RPMI8226 (cell line): Measurements from ENCODE around the gene MEF2B.
A peak's percentile ranks its signal among the peaks of the same experiment; 100 is the strongest.
"Not testable (repeated sequence)": the region's sequence is repeated elsewhere in the genome, so short reads cannot be mapped to it uniquely, and the experiment has no call there.

Experiments
- DNase-seq: peaks from one replicate; pipeline ENCODE4 v3.0.0-alpha.2; 2015

The MEF2B gene

DNA sequence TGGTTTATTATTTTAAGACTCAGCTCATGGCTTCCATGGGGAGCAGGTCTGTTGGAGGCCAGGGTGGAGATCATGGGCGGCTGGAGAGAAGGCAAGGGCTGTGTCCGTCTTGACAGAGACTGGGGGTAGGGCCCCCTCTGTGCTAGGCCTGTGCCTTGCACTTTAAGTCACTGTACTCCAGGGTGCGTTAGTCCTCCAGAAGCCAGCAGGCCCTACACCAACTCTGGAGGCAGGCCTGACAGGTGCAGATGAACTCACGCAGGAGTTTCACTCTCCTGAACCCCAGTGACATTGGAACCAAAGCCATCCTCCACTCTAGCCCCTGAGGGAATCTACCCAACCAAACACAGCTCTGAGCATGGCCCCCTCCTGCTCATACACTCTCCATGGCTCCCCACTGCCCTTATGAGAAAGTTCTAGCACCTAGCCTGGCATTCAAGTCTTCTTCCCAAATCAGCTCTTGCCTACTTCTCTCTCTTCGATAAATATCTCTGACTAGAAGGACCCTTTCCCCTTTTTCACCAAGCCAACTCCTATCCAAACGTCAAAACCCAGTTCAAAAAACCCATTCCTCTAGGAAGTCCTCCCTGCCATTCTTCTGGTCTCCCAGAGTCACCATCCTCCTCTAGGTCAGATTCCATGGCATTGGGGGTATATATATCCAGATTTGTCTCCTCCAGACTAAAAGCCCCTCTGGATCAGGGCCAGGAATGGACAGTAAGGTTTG is 15.1 kb downstream of the MEF2B start:
- DNase-seq = no peak

DNA sequence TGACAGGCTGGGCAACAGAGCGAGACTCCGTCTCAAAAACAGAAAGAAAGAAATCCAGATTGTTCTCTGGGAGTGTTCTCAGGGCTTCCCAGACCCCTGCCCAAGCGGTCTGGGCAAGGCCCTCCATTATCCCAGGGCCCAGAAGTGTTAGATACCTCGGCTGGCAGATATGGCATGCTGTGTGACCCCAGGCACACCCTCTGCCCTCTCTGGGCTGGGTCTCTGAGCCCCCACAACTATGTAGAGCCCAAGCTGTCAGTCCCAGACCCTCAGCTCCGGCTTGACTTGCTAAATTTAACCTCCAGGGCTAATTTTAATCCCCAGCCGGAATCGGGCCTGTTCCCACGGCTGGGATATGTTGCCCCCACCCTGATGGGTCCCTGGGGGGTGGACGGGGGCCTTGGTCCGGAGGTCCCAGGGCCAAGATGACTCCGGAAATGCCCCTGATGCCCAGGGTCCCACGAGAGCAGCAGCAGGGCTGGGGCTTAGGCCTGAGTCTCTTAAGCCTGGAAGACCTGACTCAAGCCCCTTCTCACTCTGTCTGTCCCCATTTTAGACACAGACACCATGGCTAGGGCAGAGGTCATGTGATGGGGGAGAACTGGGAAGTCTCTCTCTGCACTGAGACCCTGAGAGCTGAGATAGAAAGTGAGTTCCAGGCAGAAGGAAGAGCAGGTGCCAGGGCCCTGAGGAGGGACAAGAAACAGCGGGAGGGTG is 17.2 kb downstream of the MEF2B start:
- no peak for DNase-seq

DNA sequence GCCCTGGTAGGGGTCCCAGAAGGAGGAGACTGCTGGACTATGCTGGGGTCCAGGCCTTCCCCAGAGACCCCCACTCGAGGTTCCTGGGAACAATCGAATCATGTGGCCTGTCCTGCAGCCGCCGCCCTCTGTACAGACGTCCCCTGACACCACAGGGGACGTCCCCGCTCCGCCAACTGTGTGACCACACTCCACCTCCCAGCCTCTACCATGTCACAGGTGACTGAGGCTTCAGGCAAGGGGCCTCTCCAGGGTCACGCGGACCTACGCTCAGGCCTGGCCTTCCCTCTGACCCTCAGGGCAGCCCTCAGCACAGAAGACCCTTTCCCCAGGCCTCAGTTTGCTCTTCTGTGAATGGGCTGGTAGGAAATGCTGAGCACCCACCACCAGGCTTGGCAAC is 18.6 kb downstream of the MEF2B start:
- DNase-seq = no peak

DNA sequence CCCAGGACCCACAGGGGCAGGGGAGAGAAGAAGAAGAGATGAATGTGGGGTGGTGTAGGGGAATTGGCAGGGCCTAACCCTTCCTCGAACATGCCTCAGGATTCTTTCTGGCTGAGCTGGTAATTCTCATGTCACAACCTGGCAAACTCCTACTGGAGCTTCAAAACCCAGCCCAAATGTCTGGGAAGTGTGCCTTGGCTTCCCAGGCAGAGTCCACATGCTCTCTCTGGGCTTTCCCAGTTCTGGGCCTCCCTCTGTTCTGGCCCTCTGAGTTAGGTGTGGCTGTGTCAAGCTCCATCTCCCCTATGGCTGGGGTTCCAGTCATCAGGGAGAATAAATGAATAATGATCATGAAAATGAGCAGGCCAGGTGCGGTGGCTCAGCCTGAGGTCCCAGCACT is 20.6 kb downstream of the MEF2B start:
- DNase-seq = no peak

DNA sequence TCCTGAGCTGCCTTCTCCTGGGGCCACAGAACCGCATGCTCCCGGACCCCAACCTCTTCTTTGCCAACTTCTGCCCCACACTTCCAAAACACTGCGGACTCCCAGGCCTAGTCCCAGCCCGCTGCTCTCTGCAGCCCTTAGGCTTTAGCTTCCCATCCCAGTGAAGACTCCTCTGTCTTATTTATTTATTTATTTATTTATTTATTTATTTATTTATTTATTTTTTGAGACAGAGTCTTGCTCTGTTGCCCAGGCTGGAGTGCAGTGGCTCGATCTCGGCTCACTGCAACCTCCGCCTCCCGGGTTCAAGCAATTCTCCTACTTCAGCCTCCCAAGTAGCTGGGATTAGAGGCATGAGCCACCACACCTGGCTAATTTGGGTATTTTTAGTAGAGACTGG is 21.6 kb downstream of the MEF2B start:
- DNase-seq = not testable (repeated sequence)

DNA sequence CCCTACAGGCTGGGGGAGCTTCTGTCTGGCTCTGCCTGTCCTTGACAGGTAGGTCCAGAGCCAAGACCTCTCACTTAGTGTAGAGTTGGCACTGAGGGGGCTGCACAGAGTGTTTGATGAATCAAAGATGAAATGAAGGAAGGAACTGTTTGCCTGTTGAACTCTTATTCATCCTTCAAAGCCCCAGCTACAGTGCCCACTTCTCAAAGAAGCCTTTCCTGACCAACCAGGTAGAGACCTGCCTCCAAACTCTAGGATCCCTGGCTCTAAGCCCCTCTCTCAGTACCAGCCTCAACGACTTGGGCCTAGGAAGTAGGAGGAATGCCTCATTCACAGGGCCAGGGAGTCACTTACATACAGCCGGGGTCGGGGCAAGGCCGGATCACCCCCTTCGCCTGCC is 22.7 kb downstream of the MEF2B start:
- no peak for DNase-seq

DNA sequence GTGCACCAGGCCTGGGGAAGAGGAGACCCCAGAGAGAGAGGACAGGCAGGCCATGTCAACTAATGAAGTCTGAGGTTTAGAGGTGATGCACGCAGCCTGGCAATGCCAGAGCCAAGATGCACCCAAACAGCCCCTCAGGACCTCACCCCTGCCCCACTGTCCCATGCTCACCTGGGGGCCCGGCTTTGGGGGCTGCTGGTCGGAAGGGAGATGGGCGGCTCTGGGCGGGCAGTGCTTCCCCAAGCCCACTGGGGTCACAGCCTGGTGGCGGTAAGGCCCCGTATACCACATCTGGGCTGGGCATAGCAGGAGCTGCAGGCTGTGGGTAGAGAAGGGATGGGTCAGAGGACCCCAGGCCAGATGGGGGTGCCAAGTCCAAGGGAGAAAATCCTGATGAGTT is 23.2 kb downstream of the MEF2B start:
- no peak for DNase-seq

DNA sequence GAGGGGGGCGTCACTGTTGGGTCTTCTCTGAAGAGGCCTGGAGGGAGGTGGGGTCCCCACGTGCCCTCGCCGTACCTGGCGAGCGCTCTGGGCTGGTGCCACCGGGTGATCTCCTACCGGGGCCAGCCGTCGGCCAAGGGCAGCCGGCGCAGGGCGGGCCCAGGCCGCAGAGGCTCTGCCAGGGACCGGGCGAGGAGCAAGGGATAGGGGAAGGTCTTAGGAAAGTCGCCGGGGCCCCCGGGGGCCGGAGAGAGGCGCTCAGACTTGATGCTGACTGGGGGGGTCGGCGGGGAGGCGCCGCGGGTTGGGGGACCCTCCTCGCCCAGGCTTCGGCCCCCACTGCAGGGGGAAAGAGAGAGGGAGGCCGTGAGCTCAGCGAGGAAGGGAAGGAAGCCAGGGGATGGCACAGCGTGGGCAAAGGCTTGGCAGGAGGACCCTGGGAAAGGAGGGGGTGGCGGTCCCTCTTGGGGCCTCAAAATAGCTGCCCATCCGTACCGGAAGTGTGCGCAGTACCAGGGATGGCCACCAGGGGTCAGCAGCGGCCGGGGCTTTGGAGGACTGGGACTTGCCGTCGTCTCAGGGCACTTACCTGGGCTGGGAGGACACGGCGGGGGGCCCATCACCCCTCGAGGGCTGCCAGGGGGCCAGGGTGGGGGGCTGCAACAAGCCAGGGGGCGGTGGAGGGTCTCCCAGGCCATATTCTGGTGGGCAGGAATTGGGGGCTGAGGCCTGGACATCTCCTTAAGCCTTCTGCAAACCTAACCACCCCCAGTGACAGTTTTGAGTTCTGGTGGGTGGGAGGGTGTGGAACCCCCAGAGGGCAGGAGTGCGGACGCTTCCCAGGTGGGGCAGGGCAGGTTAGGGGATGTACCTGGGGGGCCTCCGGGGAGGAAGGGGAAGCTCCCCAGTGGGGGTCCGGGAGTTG is 24.1 kb downstream of the MEF2B start:
- DNase-seq = peak; percentile 77

DNA sequence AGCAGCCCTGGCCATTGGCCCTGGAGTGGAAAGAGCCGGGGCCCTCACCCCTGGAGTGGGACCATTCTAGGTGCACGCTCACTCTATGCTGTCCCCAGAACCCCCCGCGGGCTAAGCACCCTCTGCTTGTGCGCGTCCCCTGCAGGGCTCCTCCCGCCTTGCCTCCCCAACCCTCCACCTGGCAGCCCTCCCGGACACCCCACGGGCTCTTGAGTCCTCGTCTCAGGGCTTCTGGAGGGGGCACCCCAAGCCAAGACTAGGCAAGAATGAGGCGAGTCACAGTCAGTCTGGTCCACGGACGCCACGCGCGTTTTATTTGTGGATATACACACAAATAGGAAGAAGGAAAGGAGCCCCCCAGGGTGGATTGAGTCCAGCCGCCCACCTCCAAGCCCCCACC is 24.8 kb downstream of the MEF2B start:
- no peak for DNase-seq

DNA sequence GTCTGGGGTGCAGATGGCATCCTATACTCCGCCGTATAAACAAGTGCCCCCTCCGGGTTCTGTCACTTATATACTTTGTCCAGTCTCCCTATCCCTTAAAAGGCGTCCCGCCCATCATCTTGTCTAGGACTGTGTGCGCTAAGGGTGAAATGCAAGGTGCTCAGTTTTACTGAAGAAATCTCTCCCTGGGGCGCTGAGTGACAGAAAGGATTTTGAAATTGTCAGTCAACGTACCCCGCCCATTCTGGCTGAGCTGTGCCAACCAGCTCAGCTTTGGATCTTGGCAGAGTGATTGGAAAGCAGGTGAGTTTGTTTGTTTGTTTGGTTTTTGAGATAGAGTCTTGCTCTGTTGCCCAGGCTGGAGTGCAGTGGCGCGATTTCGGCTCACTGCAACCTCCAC is 27.7 kb downstream of the MEF2B start:
- DNase-seq = no peak

DNA sequence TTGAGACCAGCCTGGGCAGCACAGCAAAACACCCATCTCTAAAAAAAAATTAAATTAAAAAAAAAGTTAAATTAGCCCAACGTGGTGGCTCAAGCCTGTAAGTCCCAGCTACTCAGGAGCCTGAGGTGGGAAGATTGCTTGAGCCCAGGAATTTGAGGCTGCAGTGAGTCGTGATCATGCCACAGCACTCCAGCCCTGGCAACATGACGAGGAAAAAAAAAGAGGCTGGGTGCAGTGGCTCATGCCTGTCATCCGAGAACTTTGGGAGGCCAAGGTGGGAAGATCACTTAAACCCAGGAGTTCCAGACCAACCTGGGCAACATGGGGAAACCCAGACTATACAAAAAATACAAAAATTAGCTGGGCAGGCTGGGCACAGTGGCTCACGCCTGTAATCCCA is 29.6 kb downstream of the MEF2B start:
- DNase-seq = no peak

DNA sequence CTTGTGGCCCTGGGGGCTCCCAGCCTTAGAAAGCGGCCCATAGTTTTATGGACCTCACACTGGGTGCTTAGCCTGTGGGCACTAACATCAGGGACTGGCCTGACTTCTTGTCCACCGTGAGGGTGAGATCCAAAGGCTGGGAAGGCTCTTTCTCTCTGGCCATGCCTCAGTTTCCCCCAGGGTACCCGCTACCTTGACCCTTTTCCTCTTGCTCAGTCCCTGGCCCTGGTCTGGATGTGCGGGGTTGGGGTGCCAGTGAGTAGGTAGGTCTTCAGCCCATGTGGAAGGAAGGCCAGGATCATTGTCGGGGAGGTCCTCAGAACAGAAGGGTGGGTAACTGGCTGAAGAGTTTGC is 30.2 kb downstream of the MEF2B start:
- DNase-seq = no peak

DNA sequence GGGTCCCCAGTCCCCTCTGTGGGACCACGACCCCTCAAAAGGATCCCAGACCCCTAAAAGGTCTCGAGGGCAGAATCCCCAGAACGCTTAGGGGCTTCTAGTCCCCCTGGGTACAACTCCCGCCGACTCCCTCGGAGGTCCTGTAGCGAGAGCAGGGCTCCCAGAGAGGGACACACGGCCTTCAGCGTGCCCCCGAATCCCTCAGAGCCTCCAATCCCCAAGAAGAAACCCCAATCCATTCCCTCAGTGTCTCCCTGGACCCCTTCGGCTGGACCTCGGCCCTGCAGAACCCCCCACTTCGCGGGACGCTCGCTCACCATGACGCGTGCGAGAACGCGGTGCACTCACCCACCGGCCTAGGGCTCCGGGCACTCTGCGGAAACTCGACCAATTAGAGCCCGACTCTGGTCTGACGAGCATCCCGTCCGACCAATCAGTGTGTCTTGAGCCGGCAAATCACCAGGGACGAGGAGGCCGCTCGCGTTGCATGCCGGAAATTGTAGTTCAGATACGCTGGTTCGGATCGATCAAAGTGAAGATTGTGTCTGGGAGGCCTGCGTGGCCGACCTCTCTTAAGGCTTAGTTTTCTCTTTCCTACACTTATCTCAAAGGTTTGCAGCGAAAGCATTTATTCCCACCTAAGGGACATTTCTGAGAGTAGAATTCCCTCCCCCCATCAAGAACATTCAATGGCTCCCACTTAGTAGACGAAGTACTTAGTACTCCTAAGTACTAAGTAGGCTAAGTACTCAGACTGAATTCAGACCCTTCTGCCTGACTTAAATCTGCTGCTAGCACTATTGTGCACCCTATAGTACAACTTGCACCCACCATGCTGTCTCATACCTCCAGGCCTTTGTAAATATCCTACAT is 31.7 kb downstream of the MEF2B start, which contains the start of gene TMEM161A:
TSS of gene TMEM161A (minus strand) at position 370 of the 873 bp plus-strand sequence. CDS start at position 320, 50 bp downstream.
- peak; percentile 98 for DNase-seq

DNA sequence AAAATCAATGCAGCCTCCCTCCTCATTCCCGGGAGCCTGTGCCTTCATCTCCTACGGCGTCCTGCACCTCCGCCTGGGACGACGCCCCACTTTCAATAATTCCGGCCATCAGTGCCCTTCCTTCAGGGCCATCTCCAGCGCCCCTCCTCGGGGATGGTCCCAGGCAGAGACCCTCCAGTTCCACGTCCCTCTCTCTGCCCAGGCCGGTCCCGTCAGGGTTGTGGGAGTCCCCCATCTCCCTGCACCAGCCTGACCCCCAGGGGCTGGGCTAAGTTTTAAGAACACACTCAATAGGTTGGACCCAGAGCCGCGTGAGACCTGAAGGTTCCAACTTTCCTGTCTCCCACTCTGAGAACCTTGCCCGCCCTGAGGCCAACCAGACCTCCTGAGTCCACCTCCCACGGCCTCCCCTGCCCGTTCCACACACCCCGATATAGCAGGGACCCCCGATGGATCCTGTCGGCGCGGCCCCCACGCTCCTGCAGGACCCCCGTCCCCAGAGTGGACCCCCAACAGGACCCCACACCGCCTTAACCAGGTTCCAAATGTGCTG is 32.4 kb downstream of the MEF2B start:
- DNase-seq = peak; percentile 22

DNA sequence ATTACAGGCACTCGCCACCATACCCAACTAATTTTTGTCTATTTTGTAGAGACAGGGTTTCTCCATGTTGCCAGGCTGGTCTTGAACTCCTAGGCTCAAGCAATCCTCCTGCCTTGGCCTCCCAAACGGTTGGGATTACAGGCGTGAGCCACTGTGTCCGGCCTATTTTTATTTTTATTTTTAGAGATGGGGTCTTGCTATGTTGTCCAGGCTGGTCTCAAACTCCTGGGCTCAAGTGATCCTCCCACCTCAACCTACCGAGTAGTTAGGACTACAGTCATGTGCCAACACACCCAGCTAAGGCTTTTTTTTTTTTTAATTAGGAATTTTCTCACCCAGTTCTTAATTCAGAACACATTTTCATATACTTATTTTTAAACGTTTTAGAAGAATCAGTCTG is 34.4 kb downstream of the MEF2B start:
- DNase-seq = not testable (repeated sequence)

DNA sequence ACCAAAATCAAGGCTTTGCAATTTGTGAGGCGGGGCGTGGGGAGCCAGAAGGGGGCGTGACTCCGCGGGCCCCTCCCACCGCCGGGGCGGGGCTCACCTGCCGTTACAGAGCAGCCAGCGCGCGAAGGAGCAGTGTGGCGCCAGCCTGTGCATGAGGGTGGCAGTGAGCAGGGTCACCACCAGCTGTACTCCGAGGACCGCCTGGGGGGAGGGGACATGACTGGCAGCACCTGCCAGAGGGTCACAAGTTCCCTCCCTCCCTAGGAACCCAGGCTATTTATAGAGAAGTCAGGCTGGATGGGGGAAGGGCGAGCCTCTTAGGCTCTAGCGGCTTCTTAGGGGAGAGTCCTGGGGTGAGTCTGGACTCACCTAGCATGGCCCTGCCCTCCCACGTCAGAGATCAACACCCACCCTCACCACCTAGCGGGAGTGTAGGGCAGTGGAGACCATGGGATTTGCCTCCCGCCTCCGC is 35.3 kb downstream of the MEF2B start:
- DNase-seq = peak; percentile 25

DNA sequence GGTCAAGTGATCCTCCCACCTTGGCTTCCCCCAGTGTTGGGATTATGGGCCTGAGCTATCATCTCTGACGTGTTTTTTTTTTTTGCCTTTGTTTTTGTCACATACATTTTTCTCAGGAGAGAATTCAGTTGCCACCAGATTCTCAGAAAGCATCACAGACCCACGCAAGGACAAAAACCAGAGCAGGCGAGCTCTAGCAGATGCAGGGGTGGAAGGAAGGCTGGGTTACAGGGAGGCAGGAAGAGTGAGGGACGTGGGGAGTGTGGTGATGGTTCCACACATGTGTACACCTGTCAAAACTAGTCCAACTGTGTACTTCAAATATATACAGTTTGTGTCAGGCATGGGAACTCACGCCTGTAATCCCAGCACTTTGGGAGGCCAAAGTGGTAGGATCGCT is 36.1 kb downstream of the MEF2B start:
- DNase-seq = no peak

DNA sequence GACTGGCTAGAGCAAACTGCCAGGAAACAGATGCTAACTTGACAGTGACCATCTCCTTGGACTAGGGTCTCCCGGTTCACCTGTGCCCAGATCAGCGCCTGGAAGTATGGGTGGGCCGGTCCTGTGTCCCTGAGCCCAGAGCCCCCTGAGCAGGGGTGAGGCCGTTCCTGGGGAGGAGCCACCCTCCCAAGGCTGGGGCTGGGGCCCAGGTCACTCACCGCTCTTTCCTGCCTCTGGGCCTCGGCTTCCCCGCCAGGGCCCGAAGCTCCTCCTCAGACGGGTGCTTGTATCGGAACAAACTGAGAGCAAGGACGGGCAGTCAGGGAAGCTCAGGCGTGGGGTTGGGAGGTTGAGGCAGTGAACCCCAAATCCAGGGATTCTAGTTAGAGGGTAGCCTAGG is 37.2 kb downstream of the MEF2B start:
- DNase-seq = no peak

DNA sequence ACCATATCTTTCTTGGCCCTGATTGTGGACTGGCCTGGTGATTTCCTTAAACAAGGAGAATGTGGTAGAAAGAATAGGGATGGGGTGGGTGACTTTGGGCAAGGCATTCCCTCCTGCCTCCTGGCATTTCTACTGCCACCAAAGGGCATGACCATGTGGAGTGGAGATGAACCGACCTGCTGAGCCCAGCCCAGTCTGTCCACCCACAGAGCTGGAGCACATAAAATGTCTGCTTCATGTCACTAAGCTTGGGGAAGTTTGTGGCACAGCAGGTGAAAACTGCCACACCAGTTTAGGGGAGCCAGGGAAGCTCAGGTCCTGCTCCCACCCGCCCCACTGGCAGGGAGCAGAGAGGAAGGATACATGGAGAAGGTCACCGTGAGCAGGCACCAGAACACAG is 38.1 kb downstream of the MEF2B start:
- no peak for DNase-seq

DNA sequence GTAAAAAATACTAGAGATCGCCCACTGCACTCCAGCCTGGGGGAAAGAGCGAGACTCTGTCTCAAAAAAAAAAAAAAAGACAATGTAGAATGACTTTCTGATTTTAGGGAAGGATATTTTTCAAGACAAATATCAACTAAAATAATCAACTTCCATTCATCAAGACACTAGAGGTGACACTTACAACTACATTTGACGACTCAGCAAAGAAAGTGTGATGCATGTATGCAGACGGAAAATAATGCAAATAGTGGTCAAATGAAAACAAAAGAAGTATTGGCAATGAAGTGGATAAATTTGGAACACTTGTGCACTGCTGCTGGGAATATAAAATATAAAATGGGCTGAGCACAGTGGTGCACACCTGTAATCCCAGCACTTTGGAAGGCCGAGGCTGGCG is 44.0 kb downstream of the MEF2B start:
- no peak for DNase-seq

DNA sequence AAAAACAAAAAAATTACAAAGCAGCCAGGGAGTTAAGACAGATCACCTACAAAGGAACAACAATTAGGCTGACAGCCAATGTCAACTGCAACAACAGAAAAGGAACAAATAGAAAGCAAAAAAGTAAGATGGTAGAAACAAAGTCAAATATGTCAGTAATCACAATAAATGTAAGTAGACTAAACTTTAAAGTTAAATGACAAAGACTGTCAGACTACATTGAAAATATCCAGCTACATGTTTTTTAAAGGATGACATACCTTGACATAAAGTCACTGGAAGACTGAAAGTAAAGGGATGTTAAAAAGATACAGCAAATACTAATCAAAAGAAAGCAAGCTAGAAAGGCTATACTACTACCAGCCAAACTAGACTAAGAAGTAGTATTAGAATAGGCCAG is 46.7 kb downstream of the MEF2B start:
- no peak for DNase-seq

DNA sequence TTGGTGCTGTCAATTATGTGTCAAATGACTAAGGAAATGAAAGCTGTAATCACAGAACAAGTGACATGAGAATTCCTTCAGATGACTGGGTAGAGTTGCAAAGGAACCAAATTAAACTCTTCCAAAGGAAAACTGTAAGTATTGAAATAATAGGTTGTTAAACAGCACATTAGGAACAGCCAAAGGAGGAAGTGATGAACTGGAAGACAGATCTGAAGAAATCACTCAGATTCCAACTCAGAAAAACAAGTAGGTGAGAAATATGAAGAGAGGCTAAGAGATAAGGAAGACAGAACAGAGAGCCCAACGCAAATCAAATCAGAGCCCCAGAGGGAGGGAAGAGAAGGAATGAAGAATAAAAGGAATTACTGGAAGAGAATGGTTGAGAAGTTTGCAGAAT is 47.2 kb downstream of the MEF2B start:
- no peak for DNase-seq
